ENCODE measurements around the gene CDH19.

CDH19 gene

DNA sequence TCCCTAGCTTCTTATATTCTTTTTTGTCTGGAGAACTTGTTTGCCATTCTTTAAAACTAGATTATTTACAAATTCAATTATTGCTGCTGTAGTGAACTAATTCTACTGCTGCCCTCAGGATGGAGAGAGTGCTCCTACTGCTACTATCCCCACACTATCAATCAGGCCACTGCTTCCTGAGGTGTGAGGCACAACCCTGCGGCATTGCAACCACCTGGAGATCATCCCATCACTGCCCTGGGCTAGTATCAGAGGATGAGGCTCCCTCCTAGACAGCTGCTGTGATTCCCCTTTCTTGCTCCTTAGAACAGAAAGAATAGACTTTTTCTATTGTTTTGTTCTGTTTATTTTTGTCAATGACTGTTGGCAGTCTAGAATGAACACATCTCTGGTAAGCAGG is 146.6 kb downstream of the CDH19 start:
- no peak for TF ChIP-seq GATA3 (IDR thresholded peaks at IDR 0.05; ENCODE audit: low read depth, low read length)
- no peak for TF ChIP-seq GATA2 (IDR thresholded peaks at IDR 0.05; ENCODE audit: low read depth, low read length)

Measured in SH-SY5Y (cell line).